Measurements from ENCODE around the gene CDH3. TPM values are rescaled to one million over a fixed set of nuclear protein-coding genes. Genes with fewer than 3 reads are reported as not detected.

CDH3 gene
- total and polyA plus RNA-seq, 10 of the 15 experiments (the other 5 are each of a cell fraction or from before 2014, with no cell fraction given) = 0.05 to 0.44 (median 0.12) TPM; not detected in 5

DNA sequence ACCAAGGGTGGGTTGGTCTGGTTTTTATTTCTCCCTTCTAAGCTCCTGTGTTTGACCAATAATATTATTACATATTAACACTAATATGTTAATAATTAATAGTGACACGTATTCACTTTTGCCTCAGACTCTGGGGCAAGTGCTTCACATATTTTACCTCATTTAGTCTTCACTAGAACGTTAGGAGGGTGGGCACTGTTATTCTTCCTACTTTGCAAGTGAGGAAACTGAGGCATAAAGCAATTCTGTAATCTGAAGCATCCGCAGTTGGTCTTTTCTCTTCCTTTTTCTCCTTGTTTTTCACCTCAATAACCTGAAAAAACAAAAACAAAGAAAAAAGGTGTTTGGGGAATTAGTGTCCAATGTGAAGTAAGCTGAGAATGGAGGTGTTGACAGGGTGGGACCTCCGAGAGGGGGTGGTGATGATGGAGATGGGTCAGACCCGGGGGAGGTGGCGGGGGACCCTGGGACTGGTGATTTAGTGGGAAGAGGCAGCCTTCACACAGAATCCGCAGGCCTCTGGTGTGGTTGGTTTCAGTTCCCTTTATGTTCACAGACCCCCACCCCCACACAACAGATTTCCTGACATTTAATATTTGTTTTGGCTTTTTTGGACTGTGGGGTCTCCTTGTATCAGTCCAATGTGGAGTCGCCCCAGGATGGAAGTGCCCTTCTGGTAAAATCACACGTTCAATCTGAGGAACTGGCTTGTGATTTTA is 95.7 kb downstream of the CDH3 start (continued):
- TF ChIP-seq, protein P1, sequence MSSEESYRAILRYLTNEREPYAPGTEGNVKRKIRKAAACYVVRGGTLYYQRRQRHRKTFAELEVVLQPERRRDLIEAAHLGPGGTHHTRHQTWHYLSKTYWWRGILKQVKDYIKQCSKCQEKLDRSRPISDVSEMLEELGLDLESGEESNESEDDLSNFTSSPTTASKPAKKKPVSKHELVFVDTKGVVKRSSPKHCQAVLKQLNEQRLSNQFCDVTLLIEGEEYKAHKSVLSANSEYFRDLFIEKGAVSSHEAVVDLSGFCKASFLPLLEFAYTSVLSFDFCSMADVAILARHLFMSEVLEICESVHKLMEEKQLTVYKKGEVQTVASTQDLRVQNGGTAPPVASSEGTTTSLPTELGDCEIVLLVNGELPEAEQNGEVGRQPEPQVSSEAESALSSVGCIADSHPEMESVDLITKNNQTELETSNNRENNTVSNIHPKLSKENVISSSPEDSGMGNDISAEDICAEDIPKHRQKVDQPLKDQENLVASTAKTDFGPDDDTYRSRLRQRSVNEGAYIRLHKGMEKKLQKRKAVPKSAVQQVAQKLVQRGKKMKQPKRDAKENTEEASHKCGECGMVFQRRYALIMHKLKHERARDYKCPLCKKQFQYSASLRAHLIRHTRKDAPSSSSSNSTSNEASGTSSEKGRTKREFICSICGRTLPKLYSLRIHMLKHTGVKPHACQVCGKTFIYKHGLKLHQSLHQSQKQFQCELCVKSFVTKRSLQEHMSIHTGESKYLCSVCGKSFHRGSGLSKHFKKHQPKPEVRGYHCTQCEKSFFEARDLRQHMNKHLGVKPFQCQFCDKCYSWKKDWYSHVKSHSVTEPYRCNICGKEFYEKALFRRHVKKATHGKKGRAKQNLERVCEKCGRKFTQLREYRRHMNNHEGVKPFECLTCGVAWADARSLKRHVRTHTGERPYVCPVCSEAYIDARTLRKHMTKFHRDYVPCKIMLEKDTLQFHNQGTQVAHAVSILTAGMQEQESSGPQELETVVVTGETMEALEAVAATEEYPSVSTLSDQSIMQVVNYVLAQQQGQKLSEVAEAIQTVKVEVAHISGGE (CRISPR knock-in tag; IDR thresholded peaks at IDR 0.05) = no peak
- TF ChIP-seq, protein P2, sequence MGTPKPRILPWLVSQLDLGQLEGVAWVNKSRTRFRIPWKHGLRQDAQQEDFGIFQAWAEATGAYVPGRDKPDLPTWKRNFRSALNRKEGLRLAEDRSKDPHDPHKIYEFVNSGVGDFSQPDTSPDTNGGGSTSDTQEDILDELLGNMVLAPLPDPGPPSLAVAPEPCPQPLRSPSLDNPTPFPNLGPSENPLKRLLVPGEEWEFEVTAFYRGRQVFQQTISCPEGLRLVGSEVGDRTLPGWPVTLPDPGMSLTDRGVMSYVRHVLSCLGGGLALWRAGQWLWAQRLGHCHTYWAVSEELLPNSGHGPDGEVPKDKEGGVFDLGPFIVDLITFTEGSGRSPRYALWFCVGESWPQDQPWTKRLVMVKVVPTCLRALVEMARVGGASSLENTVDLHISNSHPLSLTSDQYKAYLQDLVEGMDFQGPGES (IDR thresholded peaks at IDR 0.05) = no peak
- TF ChIP-seq, protein P3, sequence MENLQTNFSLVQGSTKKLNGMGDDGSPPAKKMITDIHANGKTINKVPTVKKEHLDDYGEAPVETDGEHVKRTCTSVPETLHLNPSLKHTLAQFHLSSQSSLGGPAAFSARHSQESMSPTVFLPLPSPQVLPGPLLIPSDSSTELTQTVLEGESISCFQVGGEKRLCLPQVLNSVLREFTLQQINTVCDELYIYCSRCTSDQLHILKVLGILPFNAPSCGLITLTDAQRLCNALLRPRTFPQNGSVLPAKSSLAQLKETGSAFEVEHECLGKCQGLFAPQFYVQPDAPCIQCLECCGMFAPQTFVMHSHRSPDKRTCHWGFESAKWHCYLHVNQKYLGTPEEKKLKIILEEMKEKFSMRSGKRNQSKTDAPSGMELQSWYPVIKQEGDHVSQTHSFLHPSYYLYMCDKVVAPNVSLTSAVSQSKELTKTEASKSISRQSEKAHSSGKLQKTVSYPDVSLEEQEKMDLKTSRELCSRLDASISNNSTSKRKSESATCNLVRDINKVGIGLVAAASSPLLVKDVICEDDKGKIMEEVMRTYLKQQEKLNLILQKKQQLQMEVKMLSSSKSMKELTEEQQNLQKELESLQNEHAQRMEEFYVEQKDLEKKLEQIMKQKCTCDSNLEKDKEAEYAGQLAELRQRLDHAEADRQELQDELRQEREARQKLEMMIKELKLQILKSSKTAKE (IDR thresholded peaks at IDR 0.05; ENCODE audit: low read depth, poor library complexity, severe bottlenecking) = peak; percentile 60
- TF ChIP-seq, protein P4, sequence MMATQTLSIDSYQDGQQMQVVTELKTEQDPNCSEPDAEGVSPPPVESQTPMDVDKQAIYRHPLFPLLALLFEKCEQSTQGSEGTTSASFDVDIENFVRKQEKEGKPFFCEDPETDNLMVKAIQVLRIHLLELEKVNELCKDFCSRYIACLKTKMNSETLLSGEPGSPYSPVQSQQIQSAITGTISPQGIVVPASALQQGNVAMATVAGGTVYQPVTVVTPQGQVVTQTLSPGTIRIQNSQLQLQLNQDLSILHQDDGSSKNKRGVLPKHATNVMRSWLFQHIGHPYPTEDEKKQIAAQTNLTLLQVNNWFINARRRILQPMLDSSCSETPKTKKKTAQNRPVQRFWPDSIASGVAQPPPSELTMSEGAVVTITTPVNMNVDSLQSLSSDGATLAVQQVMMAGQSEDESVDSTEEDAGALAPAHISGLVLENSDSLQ (IDR thresholded peaks at IDR 0.05) = no peak
- no peak for TF ChIP-seq FOS (IDR thresholded peaks at IDR 0.05; ENCODE audit: borderline replicate concordance, extremely low read depth, insufficient read length)
- TF ChIP-seq CHD1 (IDR thresholded peaks at IDR 0.05; ENCODE audit: low read depth, low read length) = no peak
- TF ChIP-seq EZH2 (IDR thresholded peaks at IDR 0.05; ENCODE audit: borderline replicate concordance, control insufficient read depth, low read depth, low read length) = no peak
- no peak for TF ChIP-seq NFYA (IDR thresholded peaks at IDR 0.05; ENCODE audit: borderline replicate concordance, low read depth, low read length)
- TF ChIP-seq TCF12 (IDR thresholded peaks at IDR 0.05; ENCODE audit: low read depth, low read length) = 0 out of 2 replicates have a peak, but pooled peaks have one; percentile 77
- no peak for TF ChIP-seq BRCA1 (IDR thresholded peaks at IDR 0.05; ENCODE audit: low read depth, low read length)
- no peak for TF ChIP-seq CBX5 (IDR thresholded peaks at IDR 0.05; ENCODE audit: low read depth)
- no peak for TF ChIP-seq ZBED1 (IDR thresholded peaks at IDR 0.05; ENCODE audit: borderline replicate concordance)
- TF ChIP-seq, protein P5, sequence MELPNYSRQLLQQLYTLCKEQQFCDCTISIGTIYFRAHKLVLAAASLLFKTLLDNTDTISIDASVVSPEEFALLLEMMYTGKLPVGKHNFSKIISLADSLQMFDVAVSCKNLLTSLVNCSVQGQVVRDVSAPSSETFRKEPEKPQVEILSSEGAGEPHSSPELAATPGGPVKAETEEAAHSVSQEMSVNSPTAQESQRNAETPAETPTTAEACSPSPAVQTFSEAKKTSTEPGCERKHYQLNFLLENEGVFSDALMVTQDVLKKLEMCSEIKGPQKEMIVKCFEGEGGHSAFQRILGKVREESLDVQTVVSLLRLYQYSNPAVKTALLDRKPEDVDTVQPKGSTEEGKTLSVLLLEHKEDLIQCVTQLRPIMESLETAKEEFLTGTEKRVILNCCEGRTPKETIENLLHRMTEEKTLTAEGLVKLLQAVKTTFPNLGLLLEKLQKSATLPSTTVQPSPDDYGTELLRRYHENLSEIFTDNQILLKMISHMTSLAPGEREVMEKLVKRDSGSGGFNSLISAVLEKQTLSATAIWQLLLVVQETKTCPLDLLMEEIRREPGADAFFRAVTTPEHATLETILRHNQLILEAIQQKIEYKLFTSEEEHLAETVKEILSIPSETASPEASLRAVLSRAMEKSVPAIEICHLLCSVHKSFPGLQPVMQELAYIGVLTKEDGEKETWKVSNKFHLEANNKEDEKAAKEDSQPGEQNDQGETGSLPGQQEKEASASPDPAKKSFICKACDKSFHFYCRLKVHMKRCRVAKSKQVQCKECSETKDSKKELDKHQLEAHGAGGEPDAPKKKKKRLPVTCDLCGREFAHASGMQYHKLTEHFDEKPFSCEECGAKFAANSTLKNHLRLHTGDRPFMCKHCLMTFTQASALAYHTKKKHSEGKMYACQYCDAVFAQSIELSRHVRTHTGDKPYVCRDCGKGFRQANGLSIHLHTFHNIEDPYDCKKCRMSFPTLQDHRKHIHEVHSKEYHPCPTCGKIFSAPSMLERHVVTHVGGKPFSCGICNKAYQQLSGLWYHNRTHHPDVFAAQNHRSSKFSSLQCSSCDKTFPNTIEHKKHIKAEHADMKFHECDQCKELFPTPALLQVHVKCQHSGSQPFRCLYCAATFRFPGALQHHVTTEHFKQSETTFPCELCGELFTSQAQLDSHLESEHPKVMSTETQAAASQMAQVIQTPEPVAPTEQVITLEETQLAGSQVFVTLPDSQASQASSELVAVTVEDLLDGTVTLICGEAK (IDR thresholded peaks at IDR 0.05; ENCODE audit: borderline replicate concordance) = no peak
- TF ChIP-seq CEBPB (IDR thresholded peaks at IDR 0.05; ENCODE audit: borderline replicate concordance in 1 of 2, low read depth in 2 of 2, low read length in 2 of 2) = no peak
- no peak for TF ChIP-seq YY1 (IDR thresholded peaks at IDR 0.05; ENCODE audit: low read depth, low read length)
- TF ChIP-seq CREM (IDR thresholded peaks at IDR 0.05; ENCODE audit: low read depth) = peak; percentile 67; the same call in 1 of the 2 replicates
- TF ChIP-seq IKZF2 (IDR thresholded peaks at IDR 0.05) = peak; percentile 96 to 97
- TF ChIP-seq PAX8 (IDR thresholded peaks at IDR 0.05) = no peak
